Stimulated activated CD8-positive, alpha-beta memory T cell treated with anti-CD3 and anti-CD28 coated beads, Interleukin-12 subunit alpha, Interleukin-12 subunit beta, amount 100 ng/mL, for 24 hours (primary cell): ENCODE measurements around the gene BRD3.
A peak's percentile ranks its signal among the peaks of the same experiment; 100 is the strongest.

ENCODE experiments used
- DNase-seq: peaks from one replicate; pipeline ENCODE4 v3.0.0-alpha.2; 2020; ENCODE audit errors: extremely low read depth

Gene BRD3

DNA sequence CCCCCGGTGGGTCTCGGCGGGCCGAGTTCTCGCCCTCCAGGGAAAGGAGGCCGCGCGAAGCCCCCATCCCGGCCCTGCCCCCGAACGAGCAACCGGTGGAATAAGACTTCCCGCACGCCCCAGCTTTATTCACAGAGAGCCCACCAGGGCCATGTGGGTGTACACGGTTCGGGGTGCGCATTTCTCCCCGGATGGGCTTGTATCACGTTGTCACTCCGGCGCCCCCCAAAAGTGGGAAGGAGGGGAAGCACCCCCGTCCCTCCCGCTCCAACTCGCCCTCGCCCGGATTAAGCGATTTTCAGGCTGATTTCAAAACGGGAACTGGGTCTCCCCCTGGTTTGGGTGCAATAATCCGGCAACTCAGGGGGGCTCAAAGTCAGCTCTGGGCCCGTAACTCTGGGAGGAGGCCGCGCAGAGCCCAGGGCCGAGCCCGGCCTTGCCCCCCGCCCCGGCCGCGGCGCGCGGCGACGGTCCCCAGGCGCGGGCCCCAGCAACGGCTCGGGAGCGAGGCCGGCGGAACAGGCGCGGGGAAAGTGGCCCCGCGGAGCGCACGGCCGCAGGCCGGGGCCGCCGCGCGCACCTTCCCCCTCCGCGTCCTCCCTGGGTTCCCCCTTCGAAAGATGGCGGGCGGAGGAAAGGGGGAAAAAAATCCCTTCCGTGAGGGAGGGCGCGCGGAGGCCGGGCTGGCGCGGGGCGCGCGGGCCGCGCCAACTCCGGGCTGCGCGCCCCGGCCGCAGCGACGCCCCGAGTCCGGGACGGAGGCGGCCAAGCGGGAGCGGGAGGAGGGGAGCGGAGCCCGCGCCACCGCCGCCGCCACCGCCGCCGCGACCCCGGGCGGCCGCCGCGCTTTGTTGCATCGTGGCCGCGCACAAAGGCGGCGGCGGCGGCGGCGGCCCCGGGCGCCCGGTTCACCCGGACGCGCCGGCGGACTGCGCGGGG, 644 bp downstream of the BRD3 start:
- no peak for DNase-seq

- DNase-seq, result no peak
Measured at GRCh38 chr9:134066526-134066912, 1.3 kb downstream of the BRD3 start.

GRCh38 chr9:134065612-134066419, 2.0 kb downstream of the BRD3 start:
- peak; percentile 20 for DNase-seq

DNA sequence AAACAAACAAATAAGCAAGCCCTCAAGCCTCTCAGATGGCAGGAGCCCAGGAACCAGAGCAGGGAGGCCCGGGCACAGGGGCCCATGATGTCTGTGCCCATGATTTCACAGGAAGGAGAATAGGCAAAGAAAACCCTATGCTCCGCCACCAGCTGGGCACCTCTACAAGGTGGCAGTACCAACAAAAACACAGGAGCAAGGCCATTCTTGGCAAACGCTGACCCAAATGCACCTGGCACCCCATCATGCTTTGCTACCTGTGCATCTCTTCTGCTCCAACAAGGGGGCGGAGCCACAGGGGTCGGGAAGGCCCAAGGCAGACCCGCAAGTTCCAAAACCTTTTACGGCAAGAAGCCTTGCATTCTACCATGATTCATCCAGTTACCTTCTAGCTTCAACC, 3.1 kb downstream of the BRD3 start:
- no peak for DNase-seq

- no peak for DNase-seq
Measured at GRCh38 chr9:134063571-134064450, 4.0 kb downstream of the BRD3 start.

DNA sequence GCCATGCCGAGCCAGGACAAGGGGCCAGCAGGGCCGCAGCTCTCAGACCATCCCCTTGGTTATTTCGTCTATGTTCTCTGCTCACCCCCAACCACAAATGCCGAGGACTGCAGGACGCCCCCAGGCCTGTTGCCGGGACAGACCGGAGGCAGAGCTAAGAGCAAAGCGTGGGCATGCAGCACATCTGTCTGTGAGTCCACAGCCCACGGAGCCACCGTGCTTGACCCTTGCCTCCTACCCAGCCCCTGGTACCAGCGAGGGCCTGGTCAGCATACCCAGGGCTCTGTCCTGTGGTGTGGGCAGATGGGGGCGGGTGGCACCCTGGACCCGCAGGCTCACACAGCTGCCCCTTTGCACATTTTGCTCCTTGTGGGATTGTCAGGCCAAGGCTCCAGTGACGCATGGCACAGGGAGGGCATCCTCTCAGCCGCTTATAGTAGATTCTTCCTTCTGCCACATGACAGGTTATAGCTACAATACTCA, 4.7 kb downstream of the BRD3 start:
- DNase-seq, result no peak

- no peak for DNase-seq
Measured at GRCh38 chr9:134062461-134063087, 5.3 kb downstream of the BRD3 start.

DNA sequence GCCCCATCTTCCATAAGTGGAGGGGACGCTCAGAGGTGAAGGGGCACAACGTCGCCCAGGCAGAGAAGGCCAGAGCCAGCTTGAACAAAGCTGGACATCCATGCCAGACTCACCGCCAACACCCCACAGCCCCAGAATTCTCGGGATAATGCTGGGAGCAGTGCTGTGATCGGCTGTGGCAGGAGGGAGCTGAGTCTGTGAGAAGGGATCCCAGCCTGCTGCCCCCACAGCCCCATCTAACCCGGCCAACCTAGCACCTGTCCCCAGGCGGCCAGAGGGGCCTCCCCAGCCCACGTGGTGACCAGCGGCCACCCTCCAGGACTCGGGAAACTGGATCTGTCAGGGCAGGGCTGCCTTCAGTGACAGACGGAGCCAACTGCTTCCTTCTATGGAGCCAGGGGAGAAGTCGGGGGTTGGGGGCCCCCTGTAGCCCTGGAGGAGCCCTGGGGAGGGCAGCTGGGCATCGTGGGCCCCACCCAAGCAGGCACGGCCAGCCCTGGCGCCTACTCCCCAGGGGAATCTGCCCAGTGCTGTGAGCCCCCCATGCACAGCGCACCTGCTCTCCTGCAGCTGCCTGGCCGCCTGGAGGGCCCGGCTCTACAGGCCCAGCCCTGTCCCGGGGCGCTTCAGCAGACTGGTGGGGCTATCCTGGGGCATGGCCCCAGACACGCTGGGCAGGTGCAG, 6.0 kb downstream of the BRD3 start:
- DNase-seq, result no peak

- DNase-seq, result no peak
Measured at GRCh38 chr9:134061019-134061687, 6.7 kb downstream of the BRD3 start.

DNA sequence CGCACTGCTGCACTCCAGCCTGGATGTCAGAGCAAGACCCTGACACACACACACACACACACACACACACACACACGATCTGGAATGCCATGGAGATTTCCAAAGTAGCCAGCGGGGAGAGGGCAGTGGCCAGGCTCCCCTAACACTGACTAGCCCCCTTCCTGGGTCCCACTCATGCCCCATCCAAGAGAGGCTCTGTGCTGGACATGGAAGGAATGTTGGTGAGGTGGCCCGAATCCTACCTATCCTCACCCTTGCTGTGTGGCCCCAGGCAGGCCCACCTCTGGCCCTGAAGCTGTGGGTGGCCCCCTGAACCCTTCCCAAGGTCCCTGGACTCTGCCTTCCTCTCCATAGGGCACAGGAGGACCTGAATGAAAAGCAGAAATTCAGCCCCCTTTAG, 7.3 kb downstream of the BRD3 start:
- no peak for DNase-seq

DNA sequence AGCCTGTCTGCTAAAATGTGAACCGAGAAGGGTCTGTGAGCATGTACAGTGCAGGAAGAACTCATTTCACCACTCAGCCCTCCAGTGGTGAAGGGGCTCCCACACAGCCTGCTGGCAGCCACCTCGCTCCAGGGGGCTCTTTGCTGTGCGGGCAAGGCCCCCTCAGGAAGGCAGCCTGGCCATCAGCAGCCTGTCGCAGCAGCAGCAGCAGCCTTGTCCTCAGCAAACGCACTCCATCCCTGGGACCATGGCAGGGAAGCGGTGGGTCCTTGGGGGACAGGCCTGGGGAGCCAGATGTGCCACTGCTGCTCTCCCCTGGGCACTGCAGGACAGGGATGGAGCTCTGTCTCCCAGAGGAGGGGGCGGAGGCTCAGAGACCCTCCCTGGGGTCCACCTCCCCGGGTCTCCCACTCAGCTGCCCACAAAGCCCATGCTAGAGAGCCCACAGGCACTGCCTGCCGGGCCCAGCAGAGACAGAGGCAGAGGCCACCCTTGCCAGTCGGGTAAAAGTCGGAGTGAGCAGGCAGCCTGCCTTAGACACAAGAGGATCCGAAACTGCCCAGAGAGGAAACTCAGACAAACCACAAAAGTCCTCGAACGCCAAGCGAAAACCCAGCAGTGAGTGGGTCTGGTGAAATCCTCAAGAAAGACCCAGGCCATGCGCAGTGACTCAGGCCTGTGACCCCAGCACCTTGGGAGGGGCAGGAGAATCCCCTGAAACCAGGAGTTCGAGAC, 8.0 kb downstream of the BRD3 start:
- no peak for DNase-seq

DNA sequence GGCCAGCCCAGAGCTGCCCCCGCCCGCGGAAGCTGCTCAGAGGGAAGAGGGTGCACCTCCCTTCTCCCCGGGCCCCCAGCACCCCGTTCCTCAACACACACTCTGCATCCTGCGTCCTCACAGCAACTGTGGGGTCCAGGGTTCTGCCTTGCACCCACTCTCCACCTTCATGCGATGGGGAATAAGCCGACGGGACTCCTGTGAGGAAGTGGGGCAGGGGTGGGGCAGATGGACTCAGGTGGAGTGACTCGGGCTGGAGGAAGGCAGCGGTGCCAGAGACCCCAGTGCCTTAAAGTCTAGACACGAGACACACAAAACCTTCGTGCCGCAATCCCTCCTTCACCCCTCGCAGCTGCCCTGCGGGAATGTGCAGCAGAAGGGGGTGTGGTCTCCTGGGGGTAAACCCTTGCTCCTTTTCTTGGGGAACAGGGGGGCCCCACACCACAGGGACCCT, 8.6 kb downstream of the BRD3 start:
- no peak for DNase-seq

- no peak for DNase-seq
Measured at GRCh38 chr9:134058716-134059115, 9.1 kb downstream of the BRD3 start.

DNA sequence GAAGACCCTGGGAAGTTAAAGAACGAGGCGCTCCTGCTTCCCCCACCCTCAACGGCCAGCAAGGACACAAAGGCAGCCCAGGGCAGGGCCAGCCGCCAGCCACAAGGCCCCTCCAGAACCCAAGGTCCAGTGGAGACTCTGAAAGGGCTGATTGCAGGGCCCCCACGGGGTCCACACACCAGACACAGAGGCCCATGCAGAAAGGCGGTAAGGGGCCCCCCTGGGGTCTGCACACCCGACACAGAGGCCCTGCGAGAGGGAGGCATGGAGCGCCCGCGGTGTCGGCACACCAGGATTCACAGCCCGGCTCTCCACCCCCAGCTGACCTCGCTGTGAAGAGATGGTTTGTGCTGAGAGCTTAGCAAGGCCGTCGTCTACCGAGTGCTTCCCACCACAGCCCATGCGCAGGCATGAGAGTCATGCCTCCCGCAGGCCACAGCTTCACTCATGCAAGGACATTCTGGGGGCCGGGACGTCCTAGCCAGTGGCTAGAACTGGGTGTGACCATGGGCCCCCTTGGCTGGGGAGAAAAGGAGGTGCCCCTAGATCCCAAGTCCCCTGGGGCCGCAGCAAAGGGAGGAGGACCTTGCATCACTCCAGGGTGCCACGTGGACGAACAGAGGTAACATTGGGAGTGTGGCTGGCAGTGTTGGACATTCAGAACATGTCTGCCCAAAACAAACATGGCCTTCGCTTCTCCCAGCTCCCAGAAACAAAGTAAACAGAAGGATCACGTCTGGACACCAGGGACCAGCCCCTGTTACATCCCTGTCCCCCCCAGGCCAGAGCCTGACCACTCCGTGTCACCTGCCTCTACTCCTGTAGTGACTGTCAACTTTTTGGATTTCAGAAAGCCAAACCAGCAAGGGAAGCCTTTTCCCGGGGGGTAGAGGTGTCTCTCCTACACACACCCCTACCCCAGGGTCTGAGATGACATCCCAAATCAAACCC, 9.8 kb downstream of the BRD3 start:
- DNase-seq, result no peak

- no peak for DNase-seq
Measured at GRCh38 chr9:134057307-134057657, 10.5 kb downstream of the BRD3 start.

DNA sequence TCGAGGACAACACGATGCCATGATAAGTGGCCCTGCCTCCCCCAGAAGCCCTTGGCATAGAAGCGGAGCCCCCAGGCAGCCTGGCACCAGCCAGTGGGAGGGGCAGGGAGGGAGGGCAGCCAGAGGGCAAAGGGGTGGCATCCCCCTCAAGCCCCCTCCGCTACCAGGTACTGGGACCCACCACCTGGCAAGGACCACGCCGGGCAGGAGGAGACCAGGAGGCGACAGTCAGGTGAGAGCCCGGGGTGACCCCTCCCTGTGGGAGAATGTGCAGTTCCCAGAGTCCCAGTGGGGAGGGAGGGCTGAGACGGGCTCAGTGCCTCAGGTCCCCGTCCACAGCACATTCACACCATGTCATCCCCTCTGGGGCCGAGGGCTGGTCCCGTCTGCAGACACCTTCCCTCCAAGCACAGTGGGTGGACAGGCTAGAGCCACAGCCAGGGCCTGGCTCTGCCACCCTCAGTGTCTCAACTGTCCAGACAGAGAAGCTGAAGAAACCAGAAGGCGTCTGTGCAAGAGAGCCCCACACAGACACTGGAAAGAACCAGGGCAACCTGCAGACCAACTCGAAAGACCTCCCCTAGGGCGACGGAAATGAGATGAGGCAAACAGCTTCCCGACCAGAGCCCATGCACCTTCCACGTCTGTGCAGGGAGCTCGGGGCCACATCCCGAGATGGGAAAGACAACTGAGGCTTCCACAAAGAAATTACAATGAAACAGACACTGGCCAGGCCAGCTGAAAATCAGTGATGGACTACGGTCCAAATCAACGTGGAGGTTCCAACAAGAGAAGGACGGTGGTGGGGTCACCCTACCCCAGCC, 11.1 kb downstream of the BRD3 start:
- DNase-seq, result no peak

DNA sequence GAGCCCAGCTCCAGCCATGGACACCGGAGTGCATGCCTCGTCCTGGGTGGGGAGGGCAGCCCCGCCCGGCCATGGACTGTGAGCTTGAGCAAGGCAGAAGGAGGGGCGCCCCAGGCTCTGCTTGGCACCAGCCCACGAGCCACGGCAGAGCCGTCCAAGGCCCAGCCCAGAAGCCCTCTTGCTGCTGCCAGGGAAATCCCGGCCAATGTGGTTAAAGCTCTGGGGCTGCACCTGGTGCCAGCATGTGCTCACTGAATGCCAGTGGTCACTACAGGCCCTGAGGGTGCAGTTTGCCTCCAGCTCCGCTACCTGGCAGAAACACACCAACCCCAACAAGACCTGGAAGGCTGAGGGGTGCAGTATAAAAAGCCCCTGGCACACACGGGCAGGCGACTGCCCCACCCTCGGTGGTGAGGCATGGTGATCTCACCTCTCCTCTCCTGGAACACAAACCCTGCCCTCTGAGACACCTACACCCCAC, 11.8 kb downstream of the BRD3 start:
- DNase-seq, result no peak
